Astrocyte (in vitro differentiated cells and primary cell): ENCODE results near the gene ADD1. TPM values are rescaled to one million over a fixed set of nuclear protein-coding genes. Genes with fewer than 3 reads are reported as not detected.
A peak's percentile ranks its signal among the peaks of the same experiment; 100 is the strongest.

Experiments used
- DNase-seq: peaks from one replicate; pipeline ENCODE4 v3.0.0-alpha.2; 2010; ENCODE audit warnings: low read depth
- FAIRE-seq: peaks from 2 replicates; lab custom pipeline; 2011; peaks lifted over from hg19 to GRCh38; lab: Jason Lieb, UNC
- H2AFZ ChIP-seq: 2 replicates; pipeline ENCODE4 v1.6.0; 2012; ENCODE audit warnings: low read depth, low read length, inconsistent platforms
- H3K27ac ChIP-seq: 2 replicates; pipeline ENCODE4 v1.5.1; 2011; ENCODE audit warnings: low read depth, low read length, inconsistent platforms
- H3K27me3 ChIP-seq: 2 replicates; pipeline ENCODE4 v1.6.0; 2011; ENCODE audit warnings: low read length, inconsistent platforms; ENCODE audit not compliant: insufficient read depth
- H3K36me3 ChIP-seq: 2 replicates; pipeline ENCODE4 v1.5.1; 2011; ENCODE audit warnings: low read length, inconsistent platforms; ENCODE audit not compliant: insufficient read depth
- H3K4me1 ChIP-seq: 2 replicates; pipeline ENCODE4 v1.5.1; 2011; ENCODE audit warnings: low read length, inconsistent platforms; ENCODE audit not compliant: insufficient read depth
- H3K4me2 ChIP-seq: 2 replicates; pipeline ENCODE4 v1.6.0; 2012; ENCODE audit warnings: low read length, inconsistent platforms
- H3K4me3 ChIP-seq: 2 replicates; pipeline ENCODE4 v1.5.1; 2011; ENCODE audit warnings: low read depth, mild to moderate bottlenecking, low read length, inconsistent platforms; ENCODE audit not compliant: insufficient read depth
- H3K79me2 ChIP-seq: 2 replicates; pipeline ENCODE4 v1.6.0; 2012; ENCODE audit warnings: mild to moderate bottlenecking, low read length, inconsistent platforms; ENCODE audit not compliant: insufficient read depth
- H3K9ac ChIP-seq: 2 replicates; pipeline ENCODE4 v1.6.0; 2012; ENCODE audit warnings: mild to moderate bottlenecking, low read length, inconsistent platforms
- H3K9me3 ChIP-seq: 2 replicates; pipeline ENCODE4 v1.5.1; 2012; ENCODE audit warnings: low read depth, mild to moderate bottlenecking, low read length, inconsistent platforms; ENCODE audit not compliant: insufficient read depth
- H4K20me1 ChIP-seq: 2 replicates; pipeline ENCODE4 v1.6.0; 2012; ENCODE audit warnings: low read length, inconsistent platforms; ENCODE audit not compliant: insufficient read depth
- H3K27ac Mint-ChIP-seq: one replicate; pipeline ENCODE4 v1.8.0; 2021; ENCODE audit warnings: mild to moderate bottlenecking, mixed read lengths; ENCODE audit not compliant: unreplicated experiment
- H3K27me3 Mint-ChIP-seq: one replicate; pipeline ENCODE4 v1.8.0; 2021; ENCODE audit warnings: low read depth, mixed read lengths; ENCODE audit not compliant: unreplicated experiment
- H3K36me3 Mint-ChIP-seq: one replicate; pipeline ENCODE4 v1.8.0; 2021; ENCODE audit warnings: low read depth, mixed read lengths; ENCODE audit not compliant: unreplicated experiment
- H3K4me1 Mint-ChIP-seq: one replicate; pipeline ENCODE4 v1.8.0; 2021; ENCODE audit warnings: low read depth, mixed read lengths; ENCODE audit not compliant: unreplicated experiment
- H3K4me3 Mint-ChIP-seq: one replicate; pipeline ENCODE4 v1.8.0; 2021; ENCODE audit warnings: mild to moderate bottlenecking, moderate library complexity, mixed read lengths; ENCODE audit not compliant: unreplicated experiment
- H3K9me3 Mint-ChIP-seq: one replicate; pipeline ENCODE4 v1.8.0; 2021; ENCODE audit warnings: mild to moderate bottlenecking, mixed read lengths; ENCODE audit not compliant: unreplicated experiment
- CTCF ChIP-seq: IDR thresholded peaks from 2 replicates; pipeline ENCODE4 v1.5.1; 2011; ENCODE audit warnings: low read depth, mild to moderate bottlenecking, inconsistent platforms, low read length, moderate library complexity; ENCODE audit not compliant: insufficient read depth
- EZH2 ChIP-seq: IDR thresholded peaks from 2 replicates; pipeline ENCODE4 v1.6.1; 2012; ENCODE audit warnings: mild to moderate bottlenecking, low read length, inconsistent platforms; ENCODE audit not compliant: insufficient read depth
- total RNA-seq: library from RNA; stranded (reverse); gene quantifications from 2 replicates; pipeline ENCODE4 v1.2.1, GENCODE V29; 2021

ADD1 gene
- total RNA-seq, 1 donor from 2014 or later = 280 TPM

GRCh38 chr4:2946812-2947600, 103.4 kb downstream of the ADD1 start:
- Histone ChIP-seq H3K4me2 (no peak overlapping the region), H2AFZ (no peak overlapping the region), H4K20me1 (peaks cover 69% of the 10 kb centered on the region), H3K36me3 (peaks cover 58% of the 10 kb centered on the region), H3K9ac (no peak overlapping the region), H3K9me3 (no peaks in the 10 kb centered on the region), H3K4me3 (no peak overlapping the region), H3K27ac (no peak overlapping the region), H3K27me3 (no peaks in the 10 kb centered on the region), H3K79me2 (peaks cover 25% of the 10 kb centered on the region), H3K4me1 (peaks cover 8% of the 10 kb centered on the region)
- no peak for FAIRE-seq
- Mint-ChIP-seq H3K36me3 (peaks cover 35% of the 10 kb centered on the region), H3K4me3 (no peak overlapping the region), H3K4me1 (peaks cover 4% of the 10 kb centered on the region), H3K27me3 (no peaks in the 10 kb centered on the region), H3K9me3 (no peaks in the 10 kb centered on the region), H3K27ac (peak overlapping the region; percentile 43)
- TF ChIP-seq EZH2 (no peak), CTCF (no peak)
- DNase-seq = peak; percentile 51

GRCh38 chr4:2947926-2948325, 104.3 kb downstream of the ADD1 start:
- Mint-ChIP-seq H3K36me3 (peaks cover 40% of the 10 kb centered on the region), H3K4me1 (peaks cover 4% of the 10 kb centered on the region), H3K27me3 (no peaks in the 10 kb centered on the region), H3K27ac (no peak overlapping the region), H3K4me3 (no peak overlapping the region), H3K9me3 (no peaks in the 10 kb centered on the region)
- Histone ChIP-seq H3K27ac (no peak overlapping the region), H3K9ac (no peak overlapping the region), H3K9me3 (no peaks in the 10 kb centered on the region), H3K36me3 (peaks cover 61% of the 10 kb centered on the region), H4K20me1 (peaks cover 61% of the 10 kb centered on the region), H3K27me3 (no peaks in the 10 kb centered on the region), H3K4me1 (peaks cover 8% of the 10 kb centered on the region), H2AFZ (no peak overlapping the region), H3K4me3 (no peak overlapping the region), H3K4me2 (no peak overlapping the region), H3K79me2 (peaks cover 25% of the 10 kb centered on the region)
- FAIRE-seq (no peak), DNase-seq (no peak)
- TF ChIP-seq CTCF (no peak), EZH2 (no peak)
